Cardiac septum (tissue), 1 donor: Measurements from ENCODE around the gene CHD2. TPM values are rescaled to one million over a fixed set of nuclear protein-coding genes. Genes with fewer than 3 reads are reported as not detected.

ENCODE experiments used
- DNase-seq: peaks from one replicate; pipeline ENCODE4 v3.0.0-alpha.2; 2020; ENCODE audit warnings: low spot score
- intact Hi-C: fragments of 100-400 bp; cut with DNase I; formaldehyde crosslinking; loops from one replicate; pipeline ENCODE4 v1.14.0; 2022
- total RNA-seq: library from RNA; stranded (reverse); fragmentation: NEBNext Ultra II Directional; extraction: Animal tissue kit (Norgen Biotek cat#: 25700); gene quantifications from one replicate; pipeline ENCODE4 v1.2.1, GENCODE V29; 2021
- donor health status: DM: no; HTN: no; CAD: no.

The CHD2 gene
- total RNA-seq, 1 donor from 2014 or later = 59.5 TPM

DNA sequence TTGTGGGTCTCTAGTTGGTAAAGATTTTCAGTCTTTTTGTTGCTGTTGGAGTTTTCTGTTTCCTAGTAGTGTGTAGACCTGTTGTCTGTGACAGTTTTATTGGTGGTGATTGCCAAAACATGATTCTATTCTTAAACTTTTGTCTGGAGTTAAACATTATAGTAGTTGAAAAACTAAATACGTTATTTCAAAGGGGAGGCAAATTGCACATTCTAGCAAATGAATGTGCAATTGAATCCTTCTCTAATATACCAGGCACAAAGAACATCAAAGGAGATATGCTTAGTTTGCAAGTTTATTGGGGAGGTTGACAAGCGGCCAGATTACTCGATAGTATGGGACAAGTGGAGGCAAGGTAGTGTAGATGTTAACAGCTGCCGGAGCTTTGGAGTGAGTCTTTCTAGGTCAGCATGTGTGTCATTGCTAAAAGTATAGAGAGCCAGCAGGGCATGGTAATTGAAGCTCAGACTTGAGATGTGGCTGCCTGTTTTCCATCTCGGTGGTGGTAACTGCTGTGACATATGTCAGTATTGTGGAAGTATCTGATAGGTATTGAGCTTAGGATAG is 20.6 kb downstream of the CHD2 start:
- no peak for DNase-seq
- intact Hi-C loops = loop anchor here (10.0 kb wide), 1 partner anchor 54 kb away; no protein-coding TSS in a partner anchor

DNA sequence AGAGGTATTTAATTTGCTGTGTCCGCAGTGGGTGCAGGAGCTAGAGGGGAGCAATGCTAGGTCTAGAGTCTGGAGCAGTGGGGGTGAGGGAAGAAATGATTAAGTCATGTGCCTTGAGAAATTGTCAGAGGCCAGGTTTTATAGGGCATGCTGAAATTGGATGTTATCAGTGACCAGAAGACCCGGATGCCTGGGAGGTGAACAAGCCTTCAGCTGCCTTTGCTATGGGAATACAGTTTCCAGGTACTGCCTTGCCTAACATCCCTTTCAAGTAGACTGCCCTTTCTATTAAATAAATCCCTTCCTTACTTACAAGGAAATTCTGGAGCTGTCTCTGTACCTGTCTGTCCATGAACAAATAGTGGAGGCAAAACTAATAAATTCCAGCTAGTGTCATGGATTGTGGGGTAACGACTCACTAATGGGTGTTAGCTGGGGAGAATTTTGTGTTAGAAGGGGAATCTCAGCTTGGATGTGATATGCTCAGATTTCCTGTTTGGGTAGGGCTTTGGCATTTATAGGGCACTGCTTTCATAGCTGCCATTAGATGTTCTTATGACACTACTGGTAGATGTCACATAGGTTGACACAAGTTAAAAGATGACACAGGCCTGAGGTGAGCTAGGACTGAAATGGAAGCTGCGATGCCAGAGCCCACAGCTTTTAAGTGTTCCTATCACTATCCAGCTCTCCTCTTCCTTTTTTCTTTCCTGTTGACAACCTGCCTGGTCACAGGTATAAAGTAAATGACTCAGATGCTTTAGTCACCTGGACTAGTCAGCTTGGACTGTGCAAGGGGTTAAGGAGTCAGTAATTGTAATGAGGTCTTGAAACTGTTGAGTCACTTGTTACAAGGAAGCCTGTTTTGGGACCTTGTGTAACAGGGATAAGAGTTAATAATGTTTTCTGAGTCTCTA is 21.3 kb downstream of the CHD2 start:
- intact Hi-C loops = loop anchor here (10.0 kb wide), 1 partner anchor 53 kb away; no protein-coding TSS in a partner anchor
- no peak for DNase-seq

DNA sequence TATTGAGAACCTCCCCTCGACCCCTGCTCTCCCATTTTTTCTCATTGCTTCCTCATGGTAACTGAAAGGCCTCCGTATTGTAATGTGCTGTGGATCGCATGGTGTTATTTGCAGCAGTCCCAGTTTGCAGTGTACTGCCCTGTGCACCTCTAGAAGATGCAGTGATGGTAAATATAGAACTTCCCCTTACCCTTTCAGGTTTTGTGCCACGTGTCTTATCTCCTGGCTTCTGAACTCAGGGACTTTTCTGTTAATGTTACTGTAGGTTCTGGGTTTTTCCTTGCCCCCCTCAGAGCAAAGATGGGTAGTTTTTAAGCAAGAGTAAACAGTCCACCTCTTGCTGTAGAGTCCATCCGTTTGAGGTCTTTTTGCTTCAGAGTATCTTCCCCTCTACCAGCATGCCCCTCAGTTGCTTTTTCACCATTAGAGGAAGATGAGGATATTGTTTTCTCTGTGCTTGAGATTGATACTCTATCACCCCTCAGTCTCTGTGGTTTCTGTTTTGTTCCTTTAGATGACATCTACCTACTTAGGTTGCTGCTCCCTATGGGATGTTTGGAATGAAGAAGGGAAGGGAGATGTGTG is 22.4 kb downstream of the CHD2 start:
- intact Hi-C loops = loop anchor here (10.0 kb wide), 1 partner anchor 52 kb away; no protein-coding TSS in a partner anchor
- DNase-seq = no peak

DNA sequence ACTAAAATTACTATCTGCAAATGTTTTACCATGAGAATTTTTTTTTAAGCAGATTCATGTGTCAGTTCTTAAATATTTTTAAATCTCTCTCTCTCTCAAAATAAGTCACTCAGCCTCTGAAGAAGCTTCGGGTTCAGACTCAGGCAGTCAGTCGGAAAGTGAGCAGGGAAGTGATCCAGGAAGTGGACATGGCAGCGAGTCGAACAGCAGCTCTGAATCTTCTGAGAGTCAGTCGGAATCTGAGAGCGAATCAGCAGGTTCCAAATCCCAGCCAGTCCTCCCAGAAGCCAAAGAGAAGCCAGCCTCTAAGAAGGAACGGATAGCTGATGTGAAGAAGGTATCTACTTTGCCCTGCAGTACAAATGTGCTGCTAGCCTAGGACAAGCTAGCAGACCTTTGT is 24.1 kb downstream of the CHD2 start:
- intact Hi-C loops = loop anchor here (10.0 kb wide), 1 partner anchor 51 kb away; no protein-coding TSS in a partner anchor
- DNase-seq = no peak

DNA sequence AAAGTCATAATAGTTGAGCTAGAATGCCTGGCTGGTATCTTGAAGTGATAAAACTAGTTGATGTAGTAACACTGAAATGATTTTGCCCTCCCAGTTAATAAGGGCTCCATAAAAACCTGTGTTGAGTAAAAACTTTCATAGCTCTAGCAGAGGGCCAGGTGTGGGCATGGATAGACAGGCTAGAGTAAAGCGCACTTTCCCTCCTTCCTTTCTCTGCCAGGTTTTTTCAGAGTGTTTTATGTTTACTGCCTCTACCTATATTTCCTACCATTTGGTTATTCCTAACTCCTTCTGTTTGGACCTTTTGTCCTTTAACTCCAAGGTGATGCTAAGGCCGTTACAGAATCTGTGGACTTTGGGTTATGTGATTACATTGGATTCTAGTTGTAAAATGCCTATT is 25.3 kb downstream of the CHD2 start:
- intact Hi-C loops = loop anchor here (10.0 kb wide), 1 partner anchor 49 kb away; no protein-coding TSS in a partner anchor
- no peak for DNase-seq

DNA sequence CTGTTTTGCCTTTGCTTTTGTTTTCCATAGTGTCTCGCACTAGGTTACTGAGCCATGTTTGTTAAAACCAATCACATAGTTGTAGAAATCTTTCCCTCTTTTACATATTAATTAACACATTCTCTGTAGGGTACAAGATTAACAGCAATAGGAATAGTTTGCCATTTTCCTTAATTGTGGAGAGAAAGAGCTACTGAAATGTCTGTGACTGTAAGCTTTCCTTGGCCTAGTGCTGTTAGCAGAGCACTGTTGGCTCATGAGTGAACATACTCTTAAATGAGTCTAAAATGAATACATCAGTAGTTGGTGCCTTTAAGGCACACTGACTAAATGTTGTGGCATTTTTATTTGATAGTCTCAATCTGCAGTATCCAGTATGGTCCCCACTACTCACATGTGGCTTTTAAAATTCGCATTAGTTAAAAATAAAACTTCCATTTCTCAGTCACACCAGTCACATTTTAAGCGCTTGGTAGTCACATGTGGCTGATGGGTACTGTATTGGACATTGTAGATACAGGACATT is 28.2 kb downstream of the CHD2 start:
- DNase-seq = no peak
- intact Hi-C loops = loop anchor here (10.0 kb wide), 1 partner anchor 47 kb away; no protein-coding TSS in a partner anchor

DNA sequence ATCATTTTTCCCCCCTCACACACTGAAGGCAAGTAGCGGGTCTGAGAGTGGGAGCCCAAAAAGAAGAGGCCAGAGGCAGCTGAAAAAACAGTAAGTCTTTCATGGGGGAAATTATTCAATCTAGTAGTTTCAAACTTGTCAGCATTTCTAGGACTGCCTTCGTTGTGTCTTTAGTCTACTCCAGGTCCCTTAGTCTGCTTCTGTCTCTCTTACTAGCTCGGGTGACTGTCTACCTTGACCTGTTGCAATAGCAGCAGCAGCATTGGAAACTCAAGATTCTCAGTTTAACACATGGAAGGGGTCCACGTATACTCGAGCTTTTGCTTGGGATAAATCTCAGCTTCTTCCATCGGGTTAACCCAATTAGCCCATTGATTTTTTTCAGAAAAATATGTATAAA is 28.9 kb downstream of the CHD2 start:
- intact Hi-C loops = loop anchor here (10.0 kb wide), 1 partner anchor 46 kb away; no protein-coding TSS in a partner anchor
- DNase-seq = no peak

DNA sequence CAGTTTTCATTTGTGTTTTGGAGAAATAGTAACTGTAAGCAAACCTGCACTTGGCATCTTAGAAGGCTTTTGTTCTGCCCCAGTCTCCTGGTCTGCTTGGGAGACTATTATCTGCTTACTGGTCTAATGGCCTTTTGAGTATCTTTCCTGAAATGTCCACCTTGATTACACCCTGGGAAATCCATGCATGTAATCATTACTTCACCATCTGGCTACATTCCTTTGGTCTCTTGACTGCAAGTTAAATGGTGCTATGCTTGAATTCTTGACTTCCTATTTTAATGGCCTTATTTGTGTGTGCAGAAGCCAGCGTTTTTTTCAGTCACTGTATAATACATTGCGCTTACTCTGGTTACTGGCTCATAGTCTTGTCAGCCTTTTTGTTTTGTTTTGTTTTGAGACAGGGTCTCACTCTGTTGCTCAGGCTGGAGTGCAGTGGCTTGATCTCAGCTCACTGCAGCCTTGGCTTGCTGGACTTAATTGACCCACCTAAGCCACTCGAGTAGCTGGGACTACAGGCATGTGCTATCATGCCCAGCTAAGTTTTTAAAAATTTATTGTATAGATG is 30.0 kb downstream of the CHD2 start:
- no peak for DNase-seq
- intact Hi-C loops = no loop called here

DNA sequence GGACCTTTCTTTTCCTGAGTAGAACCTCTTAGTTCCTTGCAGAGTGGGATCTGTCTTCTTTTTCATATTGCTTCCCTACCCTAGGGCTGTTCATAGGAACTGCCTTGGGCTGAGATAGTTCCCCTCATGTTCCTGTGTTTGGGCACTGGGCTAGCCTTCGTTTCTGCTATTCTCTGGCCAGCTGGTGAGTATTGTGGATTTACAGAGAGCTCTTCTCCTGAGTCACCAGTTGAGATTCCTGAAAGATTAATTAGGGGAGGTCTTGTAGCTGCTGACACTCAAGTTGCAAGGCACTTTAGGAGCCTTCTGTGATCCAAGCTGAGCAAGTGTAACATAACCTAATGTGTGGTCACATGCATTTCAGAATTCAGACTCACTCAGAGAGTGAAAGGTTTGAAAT is 30.7 kb downstream of the CHD2 start:
- intact Hi-C loops = no loop called here
- no peak for DNase-seq

DNA sequence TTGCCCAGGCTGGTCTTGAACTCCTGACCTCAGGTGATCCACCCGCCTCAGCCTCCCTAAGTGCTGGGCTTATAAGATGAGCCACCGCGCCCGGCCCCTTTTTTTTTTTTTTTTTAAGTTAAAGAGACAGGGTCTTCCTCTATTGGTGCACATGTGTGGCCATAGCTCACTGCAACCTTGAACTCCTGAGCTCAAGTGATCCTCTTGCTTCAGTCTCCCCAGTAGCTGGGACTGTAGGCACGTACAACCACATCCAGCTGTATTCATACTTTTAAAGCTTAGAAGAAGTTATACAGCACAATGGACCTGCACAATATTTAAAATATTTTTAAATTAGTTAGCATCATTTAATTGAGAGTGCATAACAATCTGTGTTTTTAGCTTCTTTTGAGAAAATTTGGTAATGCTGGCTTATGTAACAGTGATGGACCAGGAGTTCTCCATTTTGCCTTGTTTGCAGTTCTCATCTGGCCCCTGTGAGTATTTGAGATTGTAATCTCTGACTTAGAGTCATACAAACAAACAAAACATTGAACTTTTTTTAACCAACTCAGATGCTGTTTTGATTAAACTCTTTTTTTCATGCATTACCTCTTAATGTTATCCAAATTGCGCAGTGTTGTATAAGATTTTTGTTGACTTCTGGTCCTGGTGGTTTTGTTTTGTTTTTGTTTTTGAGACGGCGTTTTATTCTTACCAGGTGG is 33.0 kb downstream of the CHD2 start:
- DNase-seq = no peak
- intact Hi-C loops = no loop called here

DNA sequence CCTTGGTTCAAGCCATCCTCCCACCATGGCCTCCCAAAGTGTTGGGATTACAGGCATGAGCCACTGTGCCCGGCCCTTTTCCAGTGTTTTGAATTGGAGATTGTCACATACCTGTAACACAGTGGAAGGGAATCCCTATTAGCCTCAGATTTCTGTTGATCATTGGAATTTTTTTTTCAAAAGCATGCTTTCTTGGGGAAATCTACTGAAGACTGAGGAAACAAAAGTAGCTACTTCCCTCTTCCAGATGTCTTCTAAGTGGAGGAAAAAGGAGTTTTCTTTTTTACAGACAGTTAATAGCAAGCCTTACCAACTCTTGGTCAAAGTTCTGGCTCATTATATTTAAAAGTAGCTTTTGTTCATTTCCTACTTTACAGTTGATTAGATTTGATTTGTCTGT is 33.7 kb downstream of the CHD2 start:
- intact Hi-C loops = no loop called here

DNA sequence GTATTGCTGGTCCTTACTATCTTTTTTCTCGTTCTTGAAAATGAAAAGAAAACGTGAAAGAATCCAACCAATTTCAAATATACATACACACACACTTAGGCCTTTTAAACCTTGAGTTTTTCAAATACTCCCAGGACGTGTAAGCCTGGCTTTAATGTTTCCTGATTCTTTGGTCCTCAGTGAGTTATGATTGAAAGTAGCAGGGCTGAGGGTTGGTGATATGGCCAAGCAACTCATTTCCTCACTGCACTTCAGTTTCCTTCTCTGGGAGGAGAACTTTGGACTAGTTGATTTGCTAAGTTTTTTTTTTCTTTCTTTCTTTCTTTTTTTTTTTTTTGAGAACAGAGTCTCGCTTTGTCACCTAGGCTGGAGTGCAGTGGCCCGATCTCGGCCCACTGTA is 34.6 kb downstream of the CHD2 start:
- DNase-seq = no peak
- intact Hi-C loops = no loop called here

More for the DNA sequence above, 33.7 kb downstream of the CHD2 start:
- DNase-seq = no peak

DNA sequence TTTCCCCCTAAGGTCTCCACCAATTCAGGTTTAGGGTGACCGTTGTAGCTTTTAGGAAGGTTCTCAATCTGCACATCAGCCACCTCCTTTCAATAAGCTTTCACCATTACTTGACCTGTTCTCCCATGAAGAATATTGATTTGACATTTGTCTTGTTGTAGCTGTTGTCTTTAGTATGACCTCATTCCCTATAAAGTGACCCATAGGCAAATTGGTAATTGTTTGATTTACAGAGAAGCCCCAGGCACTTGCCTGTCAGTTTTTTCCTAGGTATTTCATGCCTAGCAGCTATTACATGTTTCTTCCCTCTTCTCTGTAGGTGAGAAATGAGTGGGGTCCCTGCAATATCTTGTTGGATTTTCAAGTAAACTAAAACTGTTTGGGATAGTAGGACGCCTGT is 36.0 kb downstream of the CHD2 start:
- no peak for DNase-seq
- intact Hi-C loops = no loop called here

DNA sequence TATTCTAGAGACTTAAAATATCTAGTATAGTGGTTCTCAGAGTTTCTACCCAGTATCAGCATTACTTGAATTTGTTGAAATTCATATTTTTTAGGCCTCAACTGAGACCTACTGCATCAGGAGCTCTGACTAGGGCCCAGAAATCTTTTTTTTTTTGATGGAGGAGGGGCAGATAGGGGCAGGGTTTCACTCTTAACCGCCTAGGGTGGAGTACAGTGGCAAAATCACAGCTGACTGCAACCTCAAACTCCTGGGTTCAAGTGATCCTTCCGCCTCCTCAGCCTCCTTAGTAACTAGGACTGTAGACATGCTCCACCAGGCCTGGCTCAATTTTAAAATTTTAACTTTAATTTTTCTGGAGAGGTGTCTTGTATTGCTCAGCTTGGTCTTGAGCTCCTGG is 36.6 kb downstream of the CHD2 start:
- DNase-seq = no peak
- intact Hi-C loops = no loop called here

DNA sequence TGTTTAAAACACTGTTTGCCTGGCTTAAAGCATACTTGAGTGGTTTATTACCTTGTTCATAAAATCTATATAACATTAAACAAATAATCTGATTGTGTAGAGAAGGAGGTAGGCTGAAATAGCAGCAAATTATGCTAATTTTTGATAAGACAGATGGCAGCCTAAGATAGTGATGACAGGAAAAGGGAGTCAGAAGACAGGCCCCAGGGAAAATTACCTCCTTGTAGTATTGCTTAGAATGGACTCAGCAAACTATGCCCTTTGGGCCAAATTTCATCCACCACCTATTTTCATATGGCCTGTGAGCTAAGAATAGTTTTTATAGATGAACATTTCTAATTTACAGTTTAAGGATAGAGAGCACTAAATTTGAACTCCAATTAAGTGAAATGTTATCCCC is 37.8 kb downstream of the CHD2 start:
- DNase-seq = no peak
- intact Hi-C loops = no loop called here

DNA sequence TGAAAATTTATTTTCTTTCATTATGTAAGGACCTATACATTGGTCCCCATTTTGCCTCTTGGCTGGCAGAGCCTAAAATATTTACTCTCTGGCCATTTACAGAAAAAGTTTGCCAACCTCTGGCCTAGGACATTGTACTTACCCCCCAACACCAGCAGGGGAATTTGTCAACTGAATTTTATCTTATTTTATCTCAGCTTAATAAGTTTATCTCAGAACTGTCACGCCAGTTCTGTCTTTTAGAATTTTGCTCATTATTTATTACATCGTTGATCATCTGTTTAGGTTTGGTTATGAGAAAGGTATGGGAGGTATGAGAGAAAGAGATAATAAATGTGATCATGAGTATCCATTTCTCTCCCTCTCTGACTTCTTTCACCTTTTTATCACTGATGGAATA is 38.3 kb downstream of the CHD2 start:
- intact Hi-C loops = no loop called here
- DNase-seq = no peak

DNA sequence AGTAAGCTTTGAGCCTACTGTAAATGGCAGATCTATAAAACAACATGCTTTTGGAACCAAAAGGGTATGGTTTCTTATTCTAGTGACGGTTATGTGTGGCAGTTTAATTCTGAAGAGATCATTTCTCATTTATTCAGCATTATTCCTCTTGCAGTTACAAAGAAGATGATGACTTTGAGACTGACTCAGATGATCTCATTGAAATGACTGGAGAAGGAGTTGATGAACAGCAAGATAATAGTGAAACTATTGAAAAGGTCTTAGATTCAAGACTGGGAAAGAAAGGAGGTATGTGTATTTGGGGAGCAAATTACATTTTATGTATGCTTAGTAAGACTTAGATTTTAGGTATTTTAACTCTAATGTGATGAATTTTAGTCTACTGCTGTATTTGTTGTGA is 41.5 kb downstream of the CHD2 start:
- no peak for DNase-seq
- intact Hi-C loops = no loop called here

DNA sequence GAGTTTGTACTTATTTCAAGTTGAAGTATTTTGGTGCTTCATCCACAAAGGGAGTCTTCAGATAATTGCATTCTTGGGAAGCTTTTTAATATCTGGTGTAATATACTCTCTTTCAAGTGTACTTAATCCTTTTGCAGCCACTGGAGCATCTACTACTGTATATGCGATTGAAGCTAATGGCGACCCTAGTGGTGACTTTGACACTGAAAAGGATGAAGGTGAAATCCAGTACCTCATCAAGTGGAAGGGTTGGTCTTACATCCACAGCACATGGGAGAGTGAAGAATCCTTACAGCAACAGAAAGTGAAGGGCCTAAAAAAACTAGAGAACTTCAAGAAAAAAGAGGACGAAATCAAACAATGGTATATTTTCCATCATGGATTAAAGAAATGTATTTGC is 42.6 kb downstream of the CHD2 start:
- no peak for DNase-seq
- intact Hi-C loops = no loop called here

DNA sequence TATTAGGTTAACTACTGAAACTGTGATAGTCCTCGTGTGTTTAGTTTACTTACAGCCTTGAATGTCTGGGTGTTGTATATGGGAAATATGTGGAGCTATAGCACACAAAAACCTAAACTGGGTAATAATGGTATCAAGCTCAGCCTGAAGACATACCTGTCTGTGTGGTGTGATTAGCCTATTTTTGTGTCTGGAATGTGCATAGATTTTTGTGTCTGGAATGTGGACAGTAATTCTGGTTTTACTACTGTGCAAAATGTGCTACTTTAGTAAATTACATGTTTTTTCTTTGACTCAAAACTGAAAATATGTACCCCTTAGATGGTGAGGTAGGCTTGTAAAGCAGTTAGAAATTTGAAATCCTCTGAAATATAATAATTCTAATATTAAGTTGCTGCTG is 43.5 kb downstream of the CHD2 start:
- intact Hi-C loops = no loop called here
- no peak for DNase-seq
